Cerebellar cortex (tissue), 1 donor: ENCODE results near the gene ID3.
"Not testable (repeated sequence)": the region's sequence is repeated elsewhere in the genome, so short reads cannot be mapped to it uniquely, and the experiment has no call there.

Experiments used
- DNase-seq: peaks from one replicate; pipeline ENCODE4 v3.0.0-alpha.2; 2015; ENCODE audit warnings: low spot score

Gene ID3

DNA sequence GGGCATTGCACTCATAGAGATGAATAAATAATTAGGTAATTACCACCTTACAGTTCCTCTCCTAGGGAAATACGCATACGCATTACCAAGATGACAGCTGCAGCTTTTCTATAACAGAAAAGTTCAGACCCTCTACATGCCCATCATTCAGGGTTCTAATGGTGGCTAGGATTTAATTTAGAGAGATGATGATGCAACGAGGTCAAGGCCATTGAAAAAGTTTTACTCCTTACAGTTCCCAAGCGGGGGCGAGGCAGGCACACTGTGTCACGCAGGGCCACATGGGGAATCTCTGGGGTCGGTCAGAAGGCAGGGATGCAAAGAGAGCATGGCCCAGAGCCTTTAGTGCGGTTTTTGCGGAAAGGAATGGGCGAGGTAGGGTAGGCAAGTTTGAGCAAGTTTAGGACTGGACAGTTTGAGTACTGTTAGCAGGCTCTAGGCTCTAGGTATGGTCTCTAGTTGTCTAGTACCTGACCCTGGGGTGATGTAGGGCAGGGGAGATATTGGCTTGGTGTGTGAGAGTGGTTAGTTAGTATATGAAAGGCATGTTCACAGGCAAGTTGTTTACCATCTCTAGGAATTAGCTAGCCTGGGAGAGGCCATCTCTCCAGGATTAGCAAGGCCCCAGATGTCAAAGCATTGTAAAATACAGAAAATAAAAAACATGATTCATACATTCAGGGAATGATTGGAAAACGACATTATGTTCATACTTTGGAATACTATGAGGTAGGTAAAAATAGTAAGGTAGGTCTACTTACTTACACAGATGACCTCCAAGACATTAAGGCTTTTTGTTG is 29.6 kb upstream of the ID3 start:
- no peak for DNase-seq

DNA sequence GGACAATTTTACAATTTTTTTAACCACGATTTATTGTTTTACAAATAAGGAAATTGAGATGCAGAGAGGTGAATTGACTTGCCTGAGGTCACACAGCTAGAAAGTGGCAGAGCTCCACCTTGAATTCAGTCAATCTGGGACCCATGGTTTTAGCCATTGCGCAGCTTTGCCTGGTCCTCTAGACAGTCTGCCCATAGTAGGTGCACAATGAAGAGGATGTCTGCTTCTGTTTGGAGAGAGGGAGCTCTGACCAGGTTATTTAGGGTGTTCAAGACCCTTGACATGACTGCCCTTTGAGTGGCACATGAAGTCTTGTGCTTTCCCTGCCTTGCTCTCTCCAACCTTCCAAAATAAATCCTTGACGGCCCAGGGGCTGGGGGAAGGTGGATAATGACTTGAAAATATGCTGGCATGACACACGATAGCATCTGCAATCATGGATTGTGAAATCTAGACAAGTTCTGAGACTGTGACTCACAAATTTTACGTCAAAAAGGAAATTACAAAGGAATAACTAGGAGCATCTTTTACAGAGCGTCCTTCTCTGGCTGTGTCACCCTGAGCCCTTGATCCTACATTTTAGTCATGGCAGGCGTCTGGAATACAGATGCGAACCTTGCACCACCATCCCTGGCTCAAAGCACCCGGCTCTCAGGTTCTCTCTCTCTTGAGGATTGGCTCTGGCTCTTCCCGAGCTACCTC is 26.2 kb upstream of the ID3 start:
- no peak for DNase-seq

DNA sequence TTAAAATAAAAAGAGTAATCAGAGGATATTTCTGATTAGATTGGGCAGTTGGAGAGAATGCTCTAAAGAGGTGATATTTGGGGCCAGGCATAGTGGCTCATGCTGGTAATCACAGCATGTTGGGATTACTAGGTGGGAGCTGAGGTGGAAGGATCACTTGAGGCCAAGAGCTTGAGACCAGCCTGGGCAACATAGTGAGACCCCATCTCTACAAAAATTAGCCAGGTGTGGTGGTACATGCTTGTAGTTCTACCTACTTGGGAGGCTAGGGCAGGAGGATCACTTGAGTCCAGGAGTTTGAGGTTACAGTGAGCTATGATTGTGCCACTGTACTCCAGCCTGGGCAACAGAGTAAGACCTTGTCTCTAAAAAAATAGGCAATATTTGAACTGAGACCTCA is 24.4 kb upstream of the ID3 start:
- DNase-seq = not testable (repeated sequence)

DNA sequence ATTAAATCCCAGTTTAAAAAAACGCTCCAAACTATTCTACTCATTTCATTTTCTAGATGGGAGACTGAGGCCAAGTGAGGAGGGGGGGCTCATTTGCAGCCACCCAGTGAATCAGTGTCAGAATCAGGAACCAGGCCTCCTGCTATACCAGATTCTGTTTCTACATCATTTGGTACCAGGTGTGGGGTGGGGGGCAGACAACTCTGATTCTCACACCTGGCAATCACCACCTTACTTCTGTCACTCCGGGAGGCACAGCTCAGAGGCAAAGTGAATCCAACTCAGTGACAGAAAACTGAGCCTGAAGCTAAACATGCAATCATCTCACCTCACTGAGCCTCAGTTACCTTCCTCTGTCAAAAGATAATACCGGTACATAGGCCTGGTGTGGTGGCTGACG is 23.5 kb upstream of the ID3 start:
- no peak for DNase-seq

DNA sequence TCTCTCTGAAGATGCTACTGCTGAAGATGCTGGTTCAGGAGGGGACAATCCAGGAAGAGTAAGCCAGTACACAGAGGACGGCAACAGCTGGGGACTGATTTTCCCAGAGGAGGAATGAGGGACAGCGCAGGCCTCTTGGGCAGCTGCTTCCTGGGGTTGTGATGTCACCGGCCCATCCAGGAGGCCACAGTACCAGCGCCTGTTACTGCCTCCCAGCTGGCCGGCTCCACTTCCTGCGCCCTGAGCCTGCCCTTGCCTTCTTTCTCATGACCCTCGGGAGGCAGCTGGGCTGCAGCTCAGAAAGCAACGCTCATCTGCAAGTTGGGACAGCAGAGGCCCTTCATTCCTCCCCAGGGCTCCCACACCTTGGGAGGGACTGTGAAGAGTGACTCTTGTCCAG is 21.9 kb upstream of the ID3 start:
- no peak for DNase-seq

DNA sequence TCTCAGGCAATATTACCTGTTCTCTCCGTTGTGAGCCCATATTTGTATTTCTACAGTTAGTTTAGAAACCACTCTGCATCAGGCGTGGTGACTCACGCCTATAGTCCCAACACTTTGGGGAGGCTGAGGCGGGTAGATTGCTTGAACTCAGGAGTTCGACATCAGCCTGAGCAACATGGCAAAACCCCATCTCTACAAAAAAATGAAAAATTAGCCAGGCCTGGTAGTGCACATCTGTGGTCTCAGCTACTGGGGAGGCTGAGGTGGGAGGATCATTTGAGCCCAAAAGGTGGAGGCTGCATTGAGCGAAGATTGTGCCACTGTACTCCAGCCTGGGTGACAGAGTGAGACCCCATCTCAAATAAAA is 19.7 kb upstream of the ID3 start:
- no peak for DNase-seq

DNA sequence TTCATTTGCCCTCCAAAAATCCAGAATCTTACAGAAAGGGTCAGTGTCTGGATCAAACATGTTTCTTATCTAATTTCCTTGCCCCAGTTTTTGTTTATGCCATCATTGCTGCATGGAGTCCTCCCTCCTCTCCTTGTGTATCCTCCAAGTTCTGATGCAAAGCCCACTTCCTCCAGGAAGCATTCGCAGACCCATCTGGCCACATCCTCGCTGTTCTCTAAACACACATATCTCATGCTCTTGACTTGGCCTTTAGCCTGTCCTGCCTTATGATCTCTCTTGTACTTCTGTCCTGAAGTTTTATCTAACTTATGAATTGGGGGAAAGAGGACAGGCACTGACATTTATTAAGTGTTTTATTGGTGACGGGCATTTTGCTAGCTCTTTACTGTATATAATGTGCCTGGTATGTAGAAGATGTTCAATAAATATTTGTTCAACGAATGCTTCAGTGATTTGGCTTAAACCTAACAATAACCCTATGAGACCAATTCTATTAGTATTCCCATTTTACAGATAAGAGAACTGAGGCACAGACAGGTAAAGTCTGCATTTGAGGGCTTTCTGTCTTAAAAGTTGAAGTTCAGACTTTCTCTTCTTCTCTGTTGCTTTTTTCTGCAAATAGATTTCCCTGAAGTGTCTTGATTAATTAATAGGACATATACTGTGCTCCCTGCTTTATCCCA is 19.2 kb upstream of the ID3 start:
- no peak for DNase-seq

DNA sequence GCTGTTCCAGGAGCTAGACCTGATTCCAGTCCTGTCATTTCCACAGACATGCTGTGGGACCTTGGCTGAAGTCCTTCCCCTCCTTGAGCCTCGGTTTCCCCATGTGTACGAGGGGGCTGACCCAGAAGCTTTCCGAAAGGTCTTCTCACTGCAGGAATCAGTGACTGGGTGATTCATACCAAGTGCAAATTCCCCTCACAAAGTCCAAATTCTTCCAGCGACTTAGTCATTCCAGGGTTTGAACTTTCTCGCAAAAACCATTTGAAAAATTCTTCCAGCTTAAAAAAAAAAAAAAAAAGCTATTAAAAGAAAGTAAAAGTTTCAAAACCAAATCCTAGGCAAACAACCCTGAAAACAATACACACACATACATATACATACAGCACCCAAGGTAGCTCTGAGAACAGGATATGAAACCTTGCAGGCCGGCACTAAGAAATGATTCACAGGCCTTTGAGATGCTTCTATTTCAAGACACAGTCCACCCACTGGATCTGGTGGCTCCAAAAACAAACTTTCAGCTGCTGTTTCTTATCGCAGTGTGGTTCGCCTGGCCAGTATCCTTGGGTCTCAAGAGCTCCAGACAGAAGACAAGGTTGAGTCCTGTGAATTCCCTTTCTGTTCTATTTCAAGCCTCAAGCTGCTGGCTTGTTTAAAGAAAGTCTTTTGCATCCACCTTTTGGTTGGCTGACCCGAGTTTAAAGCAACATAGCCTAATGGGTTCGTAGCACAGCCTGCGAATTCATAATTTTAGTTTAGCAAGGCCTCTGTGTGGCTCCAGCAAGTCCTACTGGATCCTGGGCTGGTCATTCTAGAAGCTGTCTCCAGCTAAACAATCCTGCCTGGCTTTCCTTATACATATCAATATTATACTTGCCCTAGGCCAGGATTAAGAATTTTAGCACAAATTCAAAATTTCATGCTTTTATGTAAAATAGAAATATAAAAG is 18.0 kb upstream of the ID3 start:
- DNase-seq = peak; percentile 60

DNA sequence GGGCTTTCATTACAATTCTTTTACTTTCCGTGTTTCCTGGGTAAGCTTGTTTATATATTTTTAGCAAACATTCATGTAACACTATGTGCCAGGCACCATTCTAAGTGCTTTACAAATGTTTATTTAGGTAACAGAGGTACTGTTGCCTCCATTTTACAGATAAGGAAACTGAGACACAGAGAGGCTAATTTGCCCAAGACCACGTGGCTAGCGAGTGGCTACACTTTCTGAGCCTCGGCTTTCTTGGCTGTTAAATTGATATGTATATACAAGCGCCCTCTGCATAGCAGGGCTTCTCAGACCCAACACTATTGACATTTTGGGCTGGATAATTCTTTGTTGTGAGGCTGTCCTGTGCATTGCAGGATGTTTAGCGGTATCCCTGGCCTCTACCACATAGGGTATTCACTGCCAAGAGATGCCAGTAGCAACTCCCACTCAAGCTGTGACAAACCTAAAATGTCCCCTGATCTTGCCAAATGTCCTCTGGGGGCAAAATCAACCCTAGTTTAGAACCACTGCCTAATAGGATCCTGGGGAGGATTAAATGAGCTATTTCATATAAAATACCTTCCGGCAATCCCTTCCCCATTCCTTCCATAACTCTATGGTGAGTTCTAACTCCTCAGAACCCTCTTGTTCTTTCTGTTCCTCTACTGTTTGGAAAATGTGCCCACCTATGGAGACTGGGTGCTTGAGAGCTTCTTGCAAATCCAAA is 17.2 kb upstream of the ID3 start:
- DNase-seq = no peak

DNA sequence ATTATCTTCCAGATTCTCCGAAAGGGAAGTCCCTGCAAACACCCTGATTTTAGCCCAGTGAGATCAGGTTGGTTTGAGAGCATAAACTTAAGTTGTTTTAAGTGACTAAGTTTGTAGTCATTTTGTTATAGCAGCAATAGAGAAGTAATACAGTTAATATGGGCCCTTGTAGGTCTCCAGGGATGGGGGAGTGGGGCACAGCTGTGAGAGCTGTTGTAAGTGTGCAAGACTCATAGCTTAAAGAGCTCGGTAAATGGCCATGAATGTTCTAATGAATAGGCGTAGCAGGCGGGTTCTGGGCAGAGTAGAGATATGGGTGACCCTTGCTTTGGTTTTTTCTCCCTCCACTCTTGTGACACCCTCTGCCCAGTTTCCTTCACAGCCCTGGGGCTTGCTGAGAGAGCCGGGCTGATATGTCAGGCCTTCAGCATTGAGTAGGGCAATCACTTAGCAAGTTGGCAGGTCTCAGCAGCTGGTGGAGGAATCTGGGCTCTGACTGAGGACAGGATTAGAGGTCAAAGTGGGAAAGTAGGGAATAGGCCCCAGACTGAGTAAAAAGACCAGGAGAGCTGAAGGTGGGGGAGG is 16.0 kb upstream of the ID3 start:
- DNase-seq = no peak

DNA sequence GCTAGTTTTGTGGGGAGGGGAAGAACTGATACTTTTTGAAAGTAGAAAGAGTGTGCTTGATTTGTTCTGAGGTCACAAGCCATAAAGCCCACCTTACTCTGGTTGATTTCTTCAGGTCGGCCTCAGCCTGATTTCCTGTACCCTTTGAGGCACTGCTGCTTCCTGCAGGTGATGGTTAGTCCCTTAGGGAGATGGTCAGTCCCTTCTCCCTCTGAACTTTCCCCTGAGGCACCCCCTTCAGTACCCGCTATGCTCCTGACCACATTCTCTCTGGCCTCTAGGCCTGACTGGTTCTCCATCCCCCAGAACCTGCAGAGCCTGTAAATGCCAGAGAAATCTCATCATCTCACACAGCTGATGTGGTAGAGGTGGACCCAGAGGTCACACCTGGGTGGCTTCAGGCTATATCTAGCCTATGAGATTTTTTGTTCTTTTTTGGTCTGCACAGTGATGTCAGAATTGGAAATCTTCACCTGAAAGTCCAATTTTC is 15.0 kb upstream of the ID3 start:
- no peak for DNase-seq

DNA sequence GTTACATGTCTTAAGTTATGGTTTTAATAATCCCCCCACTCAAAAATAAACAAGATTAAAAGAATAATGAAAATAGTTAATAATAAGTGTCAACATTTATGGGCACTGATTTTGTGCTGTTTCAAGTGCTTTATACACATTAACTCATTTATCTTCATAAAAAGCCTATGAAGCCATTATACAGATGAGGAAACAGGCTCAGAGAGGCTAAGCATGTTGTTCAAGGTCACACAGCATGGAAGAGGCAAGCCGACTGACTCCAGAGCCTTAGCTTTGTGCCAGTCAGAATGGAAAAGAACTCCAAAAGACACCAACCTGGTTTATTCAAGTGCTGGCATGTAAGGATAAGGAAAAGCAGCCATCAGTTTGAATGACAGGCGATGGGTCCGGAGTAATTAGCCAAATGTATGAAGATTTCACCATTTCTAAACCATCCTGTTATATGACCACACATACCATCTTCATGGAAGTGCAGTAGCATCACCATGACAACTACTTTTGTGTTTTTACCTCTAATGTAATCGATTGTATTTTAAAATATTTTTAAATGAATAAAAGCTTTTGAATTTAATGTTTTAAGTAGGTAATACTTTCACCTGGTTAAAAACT is 14.4 kb upstream of the ID3 start:
- no peak for DNase-seq

DNA sequence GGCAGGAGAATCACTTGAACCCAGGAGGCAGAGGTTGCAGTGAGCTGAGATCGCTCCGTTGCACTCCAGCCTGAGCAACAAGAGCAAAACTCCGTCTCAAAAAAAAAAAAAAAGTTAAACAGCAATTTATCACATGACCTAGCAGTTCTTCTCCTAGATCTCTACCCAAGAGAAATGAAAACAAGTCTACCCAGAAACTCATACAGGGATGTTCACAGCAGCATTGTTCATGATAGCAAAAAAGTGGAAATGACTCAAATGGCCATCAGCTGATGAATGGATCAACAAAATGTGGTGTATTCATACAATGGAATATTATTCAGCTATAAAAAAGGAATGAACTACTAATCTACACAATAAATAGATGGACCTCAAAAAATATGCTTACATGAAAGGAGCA is 12.2 kb upstream of the ID3 start:
- no peak for DNase-seq

DNA sequence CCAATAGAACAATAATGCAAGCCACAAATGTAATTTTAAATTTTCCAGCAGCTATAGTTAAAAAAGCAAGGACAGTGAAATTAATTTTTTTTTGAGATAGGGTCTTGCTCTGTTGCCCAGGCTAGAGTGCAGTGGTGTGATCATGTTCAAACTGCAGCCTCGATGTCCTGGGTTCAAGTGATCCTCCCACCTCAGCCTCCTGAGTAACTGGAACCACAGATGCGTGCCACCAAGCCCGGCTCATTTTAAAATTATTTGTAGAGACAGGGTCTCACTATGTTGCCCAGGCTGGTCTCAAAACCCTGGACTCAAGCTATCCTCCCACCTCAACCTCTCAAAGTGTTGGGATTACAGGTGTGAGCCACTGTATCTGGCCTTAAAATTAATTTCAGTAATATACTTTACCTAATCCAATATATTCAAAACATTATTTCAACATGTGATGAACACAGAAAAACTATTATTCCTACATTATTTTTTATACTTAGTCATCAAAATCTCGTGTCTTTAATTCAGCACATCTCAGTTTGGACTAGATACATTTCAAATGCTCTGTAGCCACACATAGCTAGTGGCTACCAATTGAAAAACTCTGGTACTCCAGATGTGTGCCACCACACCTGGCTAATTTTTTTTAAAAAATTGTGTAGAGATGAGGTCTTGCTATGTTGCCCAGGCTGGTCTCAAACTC is 10.8 kb upstream of the ID3 start:
- DNase-seq = no peak

DNA sequence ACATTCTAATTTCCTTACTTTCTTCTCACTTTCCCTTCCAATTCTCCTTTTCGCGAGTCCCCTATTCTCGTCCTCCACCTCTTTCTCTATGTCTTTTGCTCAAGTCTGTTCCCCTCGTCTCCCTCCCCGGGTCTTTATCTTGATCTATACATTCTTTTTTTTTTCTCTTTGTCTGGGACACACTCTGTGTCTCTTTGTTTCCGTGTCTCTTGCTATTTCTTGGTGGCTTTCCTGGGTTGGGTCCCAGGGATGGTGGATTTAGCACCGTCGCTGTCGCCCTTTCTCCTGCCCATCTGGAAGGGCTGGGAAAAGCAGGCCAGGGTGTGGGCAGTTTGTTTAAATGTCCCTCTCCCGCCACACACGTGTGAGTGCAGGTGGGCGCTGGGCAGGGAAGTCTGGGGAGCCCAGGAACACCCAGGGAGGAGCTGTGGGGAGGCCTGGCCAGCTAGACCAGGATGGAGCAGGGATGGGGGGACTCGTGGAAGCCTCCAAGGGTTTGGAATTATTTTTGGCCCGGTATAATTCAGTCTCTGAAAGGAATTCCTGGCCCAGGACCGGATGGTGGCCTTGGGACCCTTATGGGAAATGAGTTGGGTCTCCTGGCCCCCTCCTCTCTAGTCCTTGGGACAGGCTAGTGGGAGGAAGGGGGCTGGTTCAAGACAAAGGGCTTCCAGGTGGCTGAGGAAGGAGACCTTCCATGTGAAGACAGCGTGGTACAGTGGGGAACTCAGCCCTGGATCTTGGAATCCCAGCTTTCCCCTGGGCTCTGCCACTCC is 9.5 kb upstream of the ID3 start:
- DNase-seq = no peak

DNA sequence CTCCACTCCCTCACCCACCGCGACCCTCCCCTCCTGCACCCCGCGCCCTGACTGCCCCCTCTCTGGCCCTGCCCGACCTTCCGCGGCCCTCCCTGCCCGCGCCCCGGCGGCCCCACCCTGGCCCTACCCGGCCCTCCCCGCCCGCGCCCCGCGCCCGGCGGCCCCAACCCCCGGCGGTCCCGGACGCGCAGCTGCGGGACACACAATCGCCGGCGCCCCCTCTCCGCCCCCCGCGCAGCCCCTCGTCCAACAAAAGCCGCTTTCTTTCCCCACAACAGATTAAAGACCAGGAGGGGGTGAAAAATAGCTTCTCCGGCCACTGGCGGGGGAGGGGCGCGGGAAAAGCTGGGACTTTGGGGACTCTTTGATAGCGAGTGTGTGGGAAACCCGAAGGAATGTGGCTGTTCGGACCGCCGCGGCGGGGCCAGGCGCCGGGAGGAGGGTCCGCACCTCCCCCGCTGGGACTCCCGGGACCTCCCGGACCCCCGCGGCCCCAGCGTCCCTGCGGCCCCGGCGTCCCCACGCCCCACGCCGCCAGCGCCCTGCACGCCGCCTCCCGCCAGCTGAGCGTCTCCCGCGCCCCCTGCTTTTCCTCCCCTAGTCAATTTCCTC is 8.8 kb upstream of the ID3 start:
- DNase-seq = no peak

DNA sequence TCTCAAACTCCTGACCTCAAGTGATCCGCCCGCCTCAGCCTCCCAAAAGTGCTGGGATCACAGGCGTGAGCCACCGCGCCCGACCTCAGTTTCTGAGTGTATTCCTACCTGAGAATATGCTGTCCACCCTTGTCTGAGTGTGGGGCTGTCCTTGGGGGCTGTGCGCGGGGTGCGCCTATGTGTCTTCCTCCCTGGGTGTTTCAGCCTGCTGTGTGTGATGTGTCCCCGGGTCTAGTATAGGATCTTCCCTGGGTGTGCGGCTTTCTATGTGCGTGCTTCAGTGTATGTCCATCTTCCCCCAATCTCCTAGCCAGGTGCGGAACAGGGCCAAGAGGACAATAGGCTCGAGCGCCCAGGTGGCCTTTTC is 8.3 kb upstream of the ID3 start:
- DNase-seq = no peak

DNA sequence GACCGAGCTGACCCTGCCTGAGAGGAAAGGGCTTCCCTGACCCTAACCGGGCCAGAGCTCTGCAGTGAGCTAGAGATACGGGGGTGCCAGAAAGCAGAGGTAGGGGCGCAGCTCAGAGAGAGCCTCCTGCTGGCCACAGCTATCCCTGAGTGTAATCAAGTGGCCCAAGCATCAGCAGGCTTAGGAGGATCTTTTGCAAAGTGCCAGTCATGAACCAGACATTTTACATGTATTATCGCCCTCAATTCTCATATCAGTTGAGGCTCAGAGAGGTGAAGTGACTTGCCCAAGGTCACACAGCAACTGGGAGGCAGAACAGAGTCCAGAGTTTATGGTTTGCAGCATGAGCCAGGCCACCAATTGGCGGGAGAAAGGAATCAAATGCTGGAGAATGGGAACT is 7.0 kb upstream of the ID3 start:
- DNase-seq = peak; percentile 66

DNA sequence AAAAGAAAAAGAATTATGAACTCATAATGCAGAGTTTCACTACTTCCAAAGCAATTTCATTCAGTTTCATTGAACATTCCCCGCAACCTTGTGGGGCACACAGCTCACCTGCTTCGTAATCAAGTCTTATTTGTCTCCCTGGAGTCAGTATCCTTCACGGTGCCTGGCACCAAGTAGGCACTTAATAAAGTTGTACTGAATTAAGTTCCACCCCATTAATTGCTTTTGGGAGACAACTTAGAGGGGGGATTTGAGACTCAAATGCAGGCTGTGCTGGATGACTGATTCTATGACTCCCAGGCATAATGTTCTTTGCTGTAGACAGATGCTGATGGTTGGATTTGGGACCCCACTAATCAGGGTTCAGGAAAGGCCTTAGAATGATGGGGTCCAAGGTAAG is 6.5 kb upstream of the ID3 start:
- DNase-seq = no peak
